ENCODE measurements around the gene TXNDC5. TPM values are rescaled to one million over a fixed set of nuclear protein-coding genes. Genes with fewer than 3 reads are reported as not detected.

Gene TXNDC5
- total RNA-seq, 4 donors from 2014 or later, result 130 to 212 (median 182) TPM

DNA sequence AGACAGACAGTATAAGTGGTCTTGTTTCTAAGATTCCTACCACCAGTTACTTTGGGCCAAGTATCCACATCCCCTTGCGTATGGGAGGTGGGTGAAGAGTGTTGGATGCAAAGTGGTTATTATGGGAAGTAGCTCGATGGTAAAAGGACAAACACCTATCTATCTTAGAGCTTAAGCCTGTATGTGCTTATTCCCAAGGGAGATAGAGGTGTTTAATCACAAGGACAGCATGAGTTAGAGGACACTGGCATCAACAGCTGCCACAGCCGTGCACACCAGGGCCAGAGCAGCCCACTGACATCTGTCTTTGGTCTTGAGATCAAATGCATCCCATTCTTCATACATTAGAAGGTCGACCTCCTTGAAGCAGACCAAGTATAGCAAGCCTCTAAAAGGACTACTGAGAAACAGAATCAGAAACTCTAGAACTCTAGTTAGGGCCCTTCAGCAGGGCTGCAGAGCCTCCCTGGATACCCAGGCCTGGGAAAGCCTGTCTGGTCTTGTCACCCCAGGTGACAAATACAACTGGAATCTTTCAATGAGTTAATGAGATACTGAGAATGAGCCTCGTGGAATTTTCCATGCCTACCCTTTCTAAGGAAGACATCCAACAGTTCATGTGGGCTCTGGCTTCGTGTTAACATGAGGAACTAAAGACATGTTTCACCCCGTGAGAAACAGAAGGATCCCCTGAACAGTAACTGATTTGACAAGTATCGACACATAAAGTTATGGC is 28.7 kb downstream of the TXNDC5 start:
- DNase-seq (ENCODE audit: low spot score) (no peak), ATAC-seq (ENCODE audit: low FRiP score) (no peak)
- TF ChIP-seq, protein P1, sequence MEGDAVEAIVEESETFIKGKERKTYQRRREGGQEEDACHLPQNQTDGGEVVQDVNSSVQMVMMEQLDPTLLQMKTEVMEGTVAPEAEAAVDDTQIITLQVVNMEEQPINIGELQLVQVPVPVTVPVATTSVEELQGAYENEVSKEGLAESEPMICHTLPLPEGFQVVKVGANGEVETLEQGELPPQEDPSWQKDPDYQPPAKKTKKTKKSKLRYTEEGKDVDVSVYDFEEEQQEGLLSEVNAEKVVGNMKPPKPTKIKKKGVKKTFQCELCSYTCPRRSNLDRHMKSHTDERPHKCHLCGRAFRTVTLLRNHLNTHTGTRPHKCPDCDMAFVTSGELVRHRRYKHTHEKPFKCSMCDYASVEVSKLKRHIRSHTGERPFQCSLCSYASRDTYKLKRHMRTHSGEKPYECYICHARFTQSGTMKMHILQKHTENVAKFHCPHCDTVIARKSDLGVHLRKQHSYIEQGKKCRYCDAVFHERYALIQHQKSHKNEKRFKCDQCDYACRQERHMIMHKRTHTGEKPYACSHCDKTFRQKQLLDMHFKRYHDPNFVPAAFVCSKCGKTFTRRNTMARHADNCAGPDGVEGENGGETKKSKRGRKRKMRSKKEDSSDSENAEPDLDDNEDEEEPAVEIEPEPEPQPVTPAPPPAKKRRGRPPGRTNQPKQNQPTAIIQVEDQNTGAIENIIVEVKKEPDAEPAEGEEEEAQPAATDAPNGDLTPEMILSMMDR (IDR thresholded peaks at IDR 0.05), result no peak

DNA sequence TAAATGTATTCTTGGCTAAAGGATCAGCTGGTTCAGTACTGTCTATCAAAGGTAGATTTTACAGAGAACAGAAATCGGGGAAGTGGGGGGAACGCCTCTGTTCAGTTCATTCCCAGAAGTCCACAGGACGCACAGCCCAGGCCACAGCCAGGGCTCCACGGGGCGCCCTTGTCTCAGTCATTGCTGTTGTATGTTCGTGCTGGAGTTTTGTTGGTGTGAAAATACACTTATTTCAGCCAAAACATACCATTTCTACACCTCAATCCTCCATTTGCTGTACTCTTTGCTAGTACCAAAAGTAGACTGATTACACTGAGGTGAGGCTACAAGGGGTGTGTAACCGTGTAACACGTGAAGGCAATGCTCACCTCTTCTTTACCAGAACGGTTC is 29.9 kb downstream of the TXNDC5 start:
- DNase-seq (ENCODE audit: low spot score) (no peak), ATAC-seq (ENCODE audit: low FRiP score) (no peak)
- TF ChIP-seq, protein P1 (IDR thresholded peaks at IDR 0.05), result no peak

- ATAC-seq (ENCODE audit: low FRiP score), result no peak
- TF ChIP-seq, protein P1 (IDR thresholded peaks at IDR 0.05), result no peak
- DNase-seq (ENCODE audit: low spot score), result no peak
These were observed 30.4 kb downstream of the TXNDC5 start for GRCh38 chr6:7879980-7880717.

DNA sequence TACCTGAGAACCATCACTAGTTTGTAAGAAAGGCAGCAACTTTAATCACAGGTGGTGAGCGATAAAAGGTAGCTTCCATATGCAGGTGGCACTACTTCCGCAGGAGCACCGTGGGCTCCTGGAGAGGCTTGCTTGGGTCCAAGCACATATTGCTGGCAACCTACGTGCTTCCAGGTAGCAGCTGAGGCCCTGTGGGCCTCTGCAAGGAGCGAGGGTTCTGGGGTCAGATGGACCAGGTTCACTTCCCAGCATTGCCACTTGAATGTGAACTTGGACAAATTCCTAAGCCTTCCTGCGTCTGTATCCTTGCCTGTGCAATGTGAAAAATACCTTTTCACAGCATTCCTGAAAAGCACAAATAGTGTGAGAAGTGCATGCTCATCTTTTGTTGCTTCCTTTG is 31.0 kb downstream of the TXNDC5 start:
- TF ChIP-seq, protein P1 (IDR thresholded peaks at IDR 0.05), result no peak
- DNase-seq (ENCODE audit: low spot score) (no peak), ATAC-seq (ENCODE audit: low FRiP score) (no peak)

GRCh38 chr6:7879043-7879442 is 31.5 kb downstream of the TXNDC5 start:
- DNase-seq (ENCODE audit: low spot score) (no peak), ATAC-seq (ENCODE audit: low FRiP score) (no peak)
- TF ChIP-seq, protein P1 (IDR thresholded peaks at IDR 0.05), result no peak

- TF ChIP-seq, protein P1 (IDR thresholded peaks at IDR 0.05), result no peak
- ATAC-seq (ENCODE audit: low FRiP score) (no peak), DNase-seq (ENCODE audit: low spot score) (no peak)
These were observed 32.1 kb downstream of the TXNDC5 start for GRCh38 chr6:7878401-7878964.

All from omental fat pad (tissue), 4 donors.